Ishikawa (cell line): ENCODE data around the gene FAIM2.

Experiments used
- EGR1 ChIP-seq: IDR thresholded peaks from 2 replicates; pipeline ENCODE4 v1.6.1; 2012
- FOXM1 ChIP-seq: IDR thresholded peaks from 2 replicates; pipeline ENCODE4 v1.6.1; 2012; ENCODE audit warnings: low read depth, borderline replicate concordance
- REST ChIP-seq: IDR thresholded peaks from 2 replicates; pipeline ENCODE4 v1.6.1; 2012; ENCODE audit warnings: low read depth, mild to moderate bottlenecking
- TCF12 ChIP-seq: IDR thresholded peaks from 2 replicates; pipeline ENCODE4 v1.6.1; 2012; ENCODE audit warnings: low read depth

GRCh38 chr12:49821373-49822287 is 82.1 kb downstream of the FAIM2 start:
- TF ChIP-seq FOXM1 (no peak), REST (no peak), TCF12 (no peak), EGR1 (no peak)
